ENCODE results near the gene TBC1D10B. TPM values are rescaled to one million over a fixed set of nuclear protein-coding genes. Genes with fewer than 3 reads are reported as not detected.

Gene TBC1D10B
- total RNA-seq, 1 experiment from 2014 or later: 49.2 TPM

DNA sequence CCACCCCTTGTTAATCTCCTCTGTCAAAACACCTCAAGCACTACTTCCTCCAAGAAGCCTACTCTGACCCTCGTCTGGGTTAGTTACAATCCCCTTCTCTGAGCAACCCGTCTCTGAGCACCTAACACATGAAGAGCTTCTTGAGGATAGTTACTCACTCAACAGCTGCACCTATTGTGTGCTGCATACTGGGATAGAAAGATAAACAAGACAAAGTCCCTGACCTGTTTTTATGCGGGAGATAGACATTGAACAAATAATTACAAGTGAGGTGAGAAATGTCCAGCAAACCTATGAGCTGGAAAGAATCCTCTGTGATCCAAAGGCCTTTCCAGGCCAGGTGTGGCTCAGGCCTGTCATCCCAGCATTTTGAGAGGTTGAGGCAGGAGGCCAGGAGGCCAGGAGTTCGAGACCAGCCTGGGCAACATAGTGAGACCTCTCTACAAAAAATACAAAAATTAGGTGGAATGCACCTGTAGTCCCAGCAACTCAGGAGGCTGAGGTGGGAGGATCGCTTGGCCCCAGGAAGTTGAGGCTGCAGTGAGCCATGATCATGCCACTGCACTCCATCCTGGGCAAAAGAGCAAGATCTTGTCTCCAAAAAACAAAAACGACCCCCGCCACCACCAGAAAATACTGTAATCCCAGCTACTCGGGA lies 31.6 kb upstream of the TBC1D10B start:
- BruUV-seq (replicated peaks): no TSS peak
- Histone ChIP-seq H2AFZ (ENCODE audit: low read depth, low read length, poor library complexity, severe bottlenecking) (no peak overlapping the region), H3K9me3 (ENCODE audit: control insufficient read depth in 1 of 2, insufficient read depth in 1 of 2, low read depth in 1 of 2, low read length in 2 of 2) (no peaks in the 10 kb centered on the region), H3K27ac (ENCODE audit: low read depth, low read length) (no peak overlapping the region), H3K4me1 (ENCODE audit: control insufficient read depth in 1 of 2, insufficient read depth in 2 of 2, low read length in 2 of 2) (peaks cover 26 to 43% of the 10 kb centered on the region in 2 experiments), H3K9me2 (ENCODE audit: insufficient read depth) (no peaks in the 10 kb centered on the region), H3K27me3 (ENCODE audit: insufficient read depth, low read length) (no peaks in the 10 kb centered on the region), H3K4me2 (ENCODE audit: low read length) (no peak overlapping the region), H4K20me1 (ENCODE audit: insufficient read depth) (no peaks in the 10 kb centered on the region), H3K9ac (ENCODE audit: low read length) (no peak overlapping the region), H3K36me3 (ENCODE audit: control insufficient read depth in 1 of 2, insufficient read depth in 2 of 2, low read length in 2 of 2) (peaks cover 2 to 18% of the 10 kb centered on the region in 2 experiments; a peak in 3 of 4 replicates), H3K79me2 (ENCODE audit: insufficient read depth, low read length) (peaks cover 11% of the 10 kb centered on the region), H3K4me3 (replicated peaks in 1 of 2; ENCODE audit: low read depth in 1 of 2, low read length in 2 of 2) (no peak overlapping the region)
- ATAC-seq: no peak
- ChIA-PET CTCF (no interaction called here), POLR2A (no interaction called here), RAD21 (ENCODE audit: low non-redundant PET in 1 of 2, low total read pairs in 2 of 2, uncharacterized antibody in 2 of 2, unreplicated experiment in 2 of 2) (no interaction called here)
- DNase-seq (ENCODE audit: low read depth, low spot score): no peak
- intact Hi-C loops (cut with micrococcal nuclease): no loop called here
- no peak for TF ChIP-seq TCF7L2 (IDR thresholded peaks at IDR 0.05; ENCODE audit: borderline replicate concordance, extremely low read depth, insufficient read depth, insufficient read length)
- TF ChIP-seq ZNF274 (IDR thresholded peaks at IDR 0.05; ENCODE audit: low read depth, low read length): no peak
- TF ChIP-seq CBX3 (IDR thresholded peaks at IDR 0.05; ENCODE audit: low read depth): no peak
- no peak for TF ChIP-seq ELF1 (IDR thresholded peaks at IDR 0.05; ENCODE audit: borderline replicate concordance, low read depth)
- TF ChIP-seq, protein P1, sequence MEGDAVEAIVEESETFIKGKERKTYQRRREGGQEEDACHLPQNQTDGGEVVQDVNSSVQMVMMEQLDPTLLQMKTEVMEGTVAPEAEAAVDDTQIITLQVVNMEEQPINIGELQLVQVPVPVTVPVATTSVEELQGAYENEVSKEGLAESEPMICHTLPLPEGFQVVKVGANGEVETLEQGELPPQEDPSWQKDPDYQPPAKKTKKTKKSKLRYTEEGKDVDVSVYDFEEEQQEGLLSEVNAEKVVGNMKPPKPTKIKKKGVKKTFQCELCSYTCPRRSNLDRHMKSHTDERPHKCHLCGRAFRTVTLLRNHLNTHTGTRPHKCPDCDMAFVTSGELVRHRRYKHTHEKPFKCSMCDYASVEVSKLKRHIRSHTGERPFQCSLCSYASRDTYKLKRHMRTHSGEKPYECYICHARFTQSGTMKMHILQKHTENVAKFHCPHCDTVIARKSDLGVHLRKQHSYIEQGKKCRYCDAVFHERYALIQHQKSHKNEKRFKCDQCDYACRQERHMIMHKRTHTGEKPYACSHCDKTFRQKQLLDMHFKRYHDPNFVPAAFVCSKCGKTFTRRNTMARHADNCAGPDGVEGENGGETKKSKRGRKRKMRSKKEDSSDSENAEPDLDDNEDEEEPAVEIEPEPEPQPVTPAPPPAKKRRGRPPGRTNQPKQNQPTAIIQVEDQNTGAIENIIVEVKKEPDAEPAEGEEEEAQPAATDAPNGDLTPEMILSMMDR (IDR thresholded peaks at IDR 0.05 in 2 of 3, conservative IDR thresholded peaks at IDR 0.05 in 1 of 3; ENCODE audit: borderline replicate concordance in 1 of 3, insufficient read depth in 1 of 3, low read depth in 2 of 3, low read length in 2 of 3): no peak
- no peak for TF ChIP-seq JUND (IDR thresholded peaks at IDR 0.05)
- no peak for TF ChIP-seq CEBPB (IDR thresholded peaks at IDR 0.05; ENCODE audit: low read depth)
- TF ChIP-seq, protein P2, sequence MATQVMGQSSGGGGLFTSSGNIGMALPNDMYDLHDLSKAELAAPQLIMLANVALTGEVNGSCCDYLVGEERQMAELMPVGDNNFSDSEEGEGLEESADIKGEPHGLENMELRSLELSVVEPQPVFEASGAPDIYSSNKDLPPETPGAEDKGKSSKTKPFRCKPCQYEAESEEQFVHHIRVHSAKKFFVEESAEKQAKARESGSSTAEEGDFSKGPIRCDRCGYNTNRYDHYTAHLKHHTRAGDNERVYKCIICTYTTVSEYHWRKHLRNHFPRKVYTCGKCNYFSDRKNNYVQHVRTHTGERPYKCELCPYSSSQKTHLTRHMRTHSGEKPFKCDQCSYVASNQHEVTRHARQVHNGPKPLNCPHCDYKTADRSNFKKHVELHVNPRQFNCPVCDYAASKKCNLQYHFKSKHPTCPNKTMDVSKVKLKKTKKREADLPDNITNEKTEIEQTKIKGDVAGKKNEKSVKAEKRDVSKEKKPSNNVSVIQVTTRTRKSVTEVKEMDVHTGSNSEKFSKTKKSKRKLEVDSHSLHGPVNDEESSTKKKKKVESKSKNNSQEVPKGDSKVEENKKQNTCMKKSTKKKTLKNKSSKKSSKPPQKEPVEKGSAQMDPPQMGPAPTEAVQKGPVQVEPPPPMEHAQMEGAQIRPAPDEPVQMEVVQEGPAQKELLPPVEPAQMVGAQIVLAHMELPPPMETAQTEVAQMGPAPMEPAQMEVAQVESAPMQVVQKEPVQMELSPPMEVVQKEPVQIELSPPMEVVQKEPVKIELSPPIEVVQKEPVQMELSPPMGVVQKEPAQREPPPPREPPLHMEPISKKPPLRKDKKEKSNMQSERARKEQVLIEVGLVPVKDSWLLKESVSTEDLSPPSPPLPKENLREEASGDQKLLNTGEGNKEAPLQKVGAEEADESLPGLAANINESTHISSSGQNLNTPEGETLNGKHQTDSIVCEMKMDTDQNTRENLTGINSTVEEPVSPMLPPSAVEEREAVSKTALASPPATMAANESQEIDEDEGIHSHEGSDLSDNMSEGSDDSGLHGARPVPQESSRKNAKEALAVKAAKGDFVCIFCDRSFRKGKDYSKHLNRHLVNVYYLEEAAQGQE (IDR thresholded peaks at IDR 0.05; ENCODE audit: low read depth): no peak
- TF ChIP-seq POLR2AphosphoS5 (IDR thresholded peaks at IDR 0.05; ENCODE audit: low read depth, low read length): no peak
- TF ChIP-seq EZH2 (IDR thresholded peaks at IDR 0.05): no peak
- no peak for TF ChIP-seq FOSL1 (IDR thresholded peaks at IDR 0.05; ENCODE audit: low read depth)
- no peak for TF ChIP-seq POLR2A (IDR thresholded peaks at IDR 0.05; ENCODE audit: borderline replicate concordance, extremely low read depth, insufficient read depth, insufficient read length)
- no peak for TF ChIP-seq RAD21 (IDR thresholded peaks at IDR 0.05; ENCODE audit: low read depth)
- no peak for TF ChIP-seq YY1 (IDR thresholded peaks at IDR 0.05; ENCODE audit: extremely low read depth, insufficient replicate concordance, low read depth, low read length)
- no peak for TF ChIP-seq EZH2phosphoT487 (IDR thresholded peaks at IDR 0.05; ENCODE audit: borderline replicate concordance)
- TF ChIP-seq, protein P3, sequence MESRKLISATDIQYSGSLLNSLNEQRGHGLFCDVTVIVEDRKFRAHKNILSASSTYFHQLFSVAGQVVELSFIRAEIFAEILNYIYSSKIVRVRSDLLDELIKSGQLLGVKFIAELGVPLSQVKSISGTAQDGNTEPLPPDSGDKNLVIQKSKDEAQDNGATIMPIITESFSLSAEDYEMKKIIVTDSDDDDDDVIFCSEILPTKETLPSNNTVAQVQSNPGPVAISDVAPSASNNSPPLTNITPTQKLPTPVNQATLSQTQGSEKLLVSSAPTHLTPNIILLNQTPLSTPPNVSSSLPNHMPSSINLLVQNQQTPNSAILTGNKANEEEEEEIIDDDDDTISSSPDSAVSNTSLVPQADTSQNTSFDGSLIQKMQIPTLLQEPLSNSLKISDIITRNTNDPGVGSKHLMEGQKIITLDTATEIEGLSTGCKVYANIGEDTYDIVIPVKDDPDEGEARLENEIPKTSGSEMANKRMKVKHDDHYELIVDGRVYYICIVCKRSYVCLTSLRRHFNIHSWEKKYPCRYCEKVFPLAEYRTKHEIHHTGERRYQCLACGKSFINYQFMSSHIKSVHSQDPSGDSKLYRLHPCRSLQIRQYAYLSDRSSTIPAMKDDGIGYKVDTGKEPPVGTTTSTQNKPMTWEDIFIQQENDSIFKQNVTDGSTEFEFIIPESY (IDR thresholded peaks at IDR 0.05; ENCODE audit: extremely low read depth, insufficient replicate concordance, low read length): no peak
- TF ChIP-seq, protein P4, sequence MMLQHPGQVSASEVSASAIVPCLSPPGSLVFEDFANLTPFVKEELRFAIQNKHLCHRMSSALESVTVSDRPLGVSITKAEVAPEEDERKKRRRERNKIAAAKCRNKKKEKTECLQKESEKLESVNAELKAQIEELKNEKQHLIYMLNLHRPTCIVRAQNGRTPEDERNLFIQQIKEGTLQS (IDR thresholded peaks at IDR 0.05): no peak
- no peak for TF ChIP-seq SRF (IDR thresholded peaks at IDR 0.05; ENCODE audit: low read depth)
- no peak for TF ChIP-seq SP1 (IDR thresholded peaks at IDR 0.05; ENCODE audit: low read depth)
